Limb (tissue), 2 donors: ENCODE results near the gene CCDC154.

Experiments
- DNase-seq, 2 donors: peaks; one replicate each; pipeline ENCODE4 v3.0.0-alpha.2; 2016; ENCODE audit errors: extremely low spot score in 2 of 2

Gene CCDC154

GRCh38 chr16:1425616-1426370 is 18.6 kb downstream of the CCDC154 start:
- DNase-seq = no peak

DNA sequence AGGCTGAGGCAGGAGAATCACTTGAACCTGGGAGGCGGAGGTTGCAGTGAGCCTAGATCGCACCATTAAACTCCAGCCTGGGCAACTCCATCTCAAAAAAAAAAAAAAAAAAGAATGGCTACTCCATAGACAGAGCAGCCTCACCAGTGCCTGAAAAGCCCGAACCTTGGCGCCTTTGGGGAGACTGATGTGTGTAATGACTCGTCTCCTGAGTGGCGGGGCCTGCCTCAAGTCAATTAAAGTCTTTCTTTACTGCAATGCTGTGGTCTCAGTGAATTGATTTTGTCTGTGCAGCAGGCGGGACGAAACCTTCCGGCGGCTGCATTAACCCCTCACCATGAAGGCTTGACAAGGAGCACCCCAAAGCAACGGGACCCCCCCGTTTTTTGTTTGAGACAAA is 20.3 kb downstream of the CCDC154 start:
- no peak for DNase-seq

GRCh38 chr16:1422076-1422475 is 22.3 kb downstream of the CCDC154 start:
- DNase-seq = no peak

DNA sequence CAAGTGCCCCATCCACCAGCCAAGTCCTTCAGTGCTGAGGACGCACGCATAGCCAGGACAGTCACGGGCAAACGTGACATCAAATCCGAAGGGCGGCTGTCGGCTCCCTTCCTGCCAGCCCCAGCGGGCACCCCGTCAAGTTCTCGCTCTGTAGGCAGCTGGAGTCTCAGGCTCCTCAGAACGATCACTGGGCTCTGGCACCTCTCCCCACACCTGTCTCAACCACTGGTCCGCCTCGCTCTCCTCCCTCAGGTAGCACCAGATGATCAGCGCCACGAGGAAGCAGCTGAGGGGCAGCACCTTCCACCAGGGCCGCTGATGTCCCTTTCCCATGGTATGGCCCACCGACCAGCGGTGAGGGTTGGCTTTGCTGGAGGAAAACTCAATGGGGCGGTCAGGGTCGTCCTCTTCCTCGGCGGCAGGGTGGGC is 24.2 kb downstream of the CCDC154 start:
- no peak for DNase-seq

- DNase-seq = no peak
These were observed 27.8 kb downstream of the CCDC154 start for GRCh38 chr16:1416521-1416941.

DNA sequence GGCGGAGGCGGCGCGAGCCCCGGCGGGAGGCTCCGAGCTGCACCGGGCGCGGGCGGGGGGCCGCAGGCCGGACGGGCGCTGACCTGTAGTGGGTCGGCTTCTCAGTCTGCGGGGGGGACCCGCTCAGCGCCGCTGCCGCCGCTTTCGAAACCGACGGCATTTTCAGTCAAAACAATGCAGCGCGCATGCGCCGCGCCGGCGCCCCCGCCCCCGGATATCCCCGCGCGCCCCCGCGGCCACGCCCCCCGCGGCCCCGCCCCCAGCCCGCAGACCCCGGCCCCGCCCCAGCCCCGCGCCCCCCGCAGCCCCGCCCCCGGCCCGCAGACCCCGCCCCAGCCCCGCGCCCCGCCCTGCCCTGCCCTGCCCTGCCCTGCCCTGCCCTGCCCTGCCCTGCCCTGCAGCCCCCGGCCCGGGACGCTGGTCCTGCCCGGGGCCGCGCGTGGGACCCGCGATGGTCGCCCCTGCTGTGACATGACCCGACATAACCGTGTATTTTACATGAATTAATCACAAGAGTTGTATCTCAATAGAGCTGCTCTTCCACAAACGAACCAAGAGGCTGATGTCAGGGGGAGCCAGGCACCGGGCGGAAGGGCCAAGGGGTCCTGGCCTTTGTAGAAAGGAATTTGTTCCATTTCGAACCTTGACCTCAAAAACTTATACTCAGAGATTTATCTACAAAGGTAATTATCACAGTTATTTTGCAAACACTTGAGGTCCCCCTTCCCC is 29.7 kb downstream of the CCDC154 start, which contains the start of gene UNKL:
UNKL (minus strand) TSS at position 173 of the 729 bp plus-strand sequence; CDS start at position 160, 13 bp downstream.
- peak; percentile 52 to 92 for DNase-seq

DNA sequence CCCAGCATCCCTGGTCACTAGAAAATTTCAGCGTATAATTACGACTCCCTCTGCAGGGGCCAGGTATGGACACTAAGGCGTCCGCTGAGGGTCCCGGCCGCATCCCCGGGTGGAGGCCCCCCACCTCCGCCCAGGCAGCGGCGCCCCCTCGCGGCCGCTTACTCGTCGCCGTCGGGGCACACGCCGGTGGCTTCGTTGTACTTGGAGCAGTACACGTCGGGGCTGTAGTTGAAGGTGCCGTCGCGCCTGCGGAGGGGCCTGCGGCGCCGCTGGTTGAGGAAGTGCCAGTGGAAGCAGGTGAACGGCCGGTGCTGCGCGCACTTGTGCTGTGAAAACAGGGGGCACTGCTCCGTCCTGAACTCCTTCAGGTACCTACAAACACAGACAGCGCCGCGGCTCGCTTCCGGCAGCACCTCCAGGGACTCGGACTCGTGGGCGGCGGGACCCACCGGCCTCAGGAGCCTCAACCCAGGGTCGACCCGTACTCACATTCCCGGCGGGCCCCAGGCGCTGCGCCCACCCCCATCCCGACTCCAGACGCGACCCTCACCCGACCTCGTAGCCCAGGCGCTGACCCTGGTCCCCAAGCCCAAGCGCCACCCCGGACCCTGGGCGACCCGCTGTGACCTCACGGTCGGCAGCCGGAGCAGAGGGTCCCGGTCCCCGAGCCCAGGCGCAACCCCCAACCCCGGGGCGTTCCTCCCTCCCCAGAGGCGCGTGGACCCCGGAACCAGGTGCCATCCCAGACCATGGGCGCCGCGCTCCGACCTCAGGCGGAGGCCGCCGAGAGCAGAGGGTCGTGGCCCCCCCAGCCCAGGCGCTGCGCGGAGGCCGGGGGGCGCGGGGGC is 30.4 kb downstream of the CCDC154 start:
- peak; percentile 30 to 77 for DNase-seq

DNA sequence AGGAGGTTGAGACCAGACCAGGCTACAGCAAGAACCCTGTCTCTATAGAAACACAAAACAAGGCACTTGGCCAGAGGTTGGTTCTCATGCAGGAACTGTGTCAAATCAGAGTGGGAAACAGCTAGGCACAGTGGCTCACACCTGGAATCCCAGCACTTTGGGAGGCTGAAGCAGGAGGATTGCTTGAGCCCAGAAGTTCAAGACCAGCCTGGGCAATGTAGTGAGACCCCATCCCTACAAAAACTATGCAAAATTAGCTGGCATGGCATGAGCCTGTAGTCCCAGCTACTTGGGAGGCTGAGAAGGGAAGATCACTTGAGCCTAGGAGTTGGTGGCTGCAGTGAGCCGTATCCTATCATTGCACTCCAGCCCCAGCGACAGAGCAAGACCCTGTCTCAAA is 31.5 kb downstream of the CCDC154 start:
- no peak for DNase-seq

GRCh38 chr16:1408171-1408837 is 36.1 kb downstream of the CCDC154 start:
- peak; percentile 84 to 97 for DNase-seq

DNA sequence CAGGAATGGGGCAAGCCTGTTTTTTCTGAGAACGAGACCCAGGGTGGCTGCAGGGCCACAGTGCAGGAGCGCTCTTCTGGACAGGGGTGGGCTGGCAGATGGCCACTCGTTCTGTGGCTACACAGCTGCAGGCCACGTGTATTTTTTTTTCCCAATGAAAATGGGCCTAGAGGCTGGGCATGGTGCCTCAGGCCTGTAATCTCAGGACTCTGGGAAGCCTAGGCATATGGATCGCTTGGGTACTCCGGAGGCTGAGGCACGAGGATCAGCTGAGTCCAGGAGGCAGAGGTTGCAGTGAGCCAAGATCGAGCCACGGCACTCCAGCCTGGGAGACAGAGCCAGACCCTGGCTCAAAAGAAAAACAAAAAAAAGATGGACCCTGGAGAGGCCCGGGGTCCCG is 36.6 kb downstream of the CCDC154 start:
- no peak for DNase-seq

- DNase-seq = no peak
These were observed 40.6 kb downstream of the CCDC154 start for GRCh38 chr16:1403733-1404132.

DNA sequence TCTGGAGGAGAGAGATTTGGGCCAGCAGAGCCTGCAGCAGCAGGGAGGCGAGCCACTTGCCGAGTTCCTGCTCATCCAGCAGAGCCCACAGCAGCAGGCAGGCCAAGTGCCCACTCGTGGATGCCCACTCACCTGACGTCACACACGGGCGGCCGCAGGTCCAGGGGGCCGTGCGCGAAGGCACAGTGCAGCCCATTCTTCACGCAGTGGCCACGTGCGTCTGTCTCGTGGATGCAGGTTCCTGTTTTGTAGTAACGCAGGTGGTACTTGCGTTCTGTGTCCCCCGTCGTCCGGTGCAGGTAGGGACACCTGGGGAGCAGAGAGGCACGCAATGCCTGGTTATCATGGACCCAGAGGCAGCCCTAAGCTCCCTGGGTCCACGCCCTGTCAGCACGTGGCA is 41.3 kb downstream of the CCDC154 start:
- no peak for DNase-seq

DNA sequence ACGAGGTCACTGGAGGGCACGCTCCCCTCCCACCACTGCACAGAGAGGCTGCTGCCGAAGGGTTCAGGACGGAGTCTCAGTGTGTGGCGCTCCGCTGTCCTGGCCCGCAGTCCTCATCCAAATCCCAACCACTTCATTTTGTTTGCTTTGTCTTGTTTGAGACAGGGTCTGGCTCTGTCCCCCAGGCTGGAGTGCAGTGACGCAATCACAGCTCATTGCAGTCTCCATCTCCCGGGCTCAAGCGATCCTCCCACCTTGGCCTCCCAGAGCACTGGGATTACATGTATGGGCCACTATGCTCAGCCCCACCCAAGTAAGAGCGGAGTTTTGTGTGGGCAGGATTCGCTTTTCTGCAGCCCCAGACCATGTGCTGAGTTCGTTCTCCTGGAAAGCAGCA is 42.6 kb downstream of the CCDC154 start:
- no peak for DNase-seq

DNA sequence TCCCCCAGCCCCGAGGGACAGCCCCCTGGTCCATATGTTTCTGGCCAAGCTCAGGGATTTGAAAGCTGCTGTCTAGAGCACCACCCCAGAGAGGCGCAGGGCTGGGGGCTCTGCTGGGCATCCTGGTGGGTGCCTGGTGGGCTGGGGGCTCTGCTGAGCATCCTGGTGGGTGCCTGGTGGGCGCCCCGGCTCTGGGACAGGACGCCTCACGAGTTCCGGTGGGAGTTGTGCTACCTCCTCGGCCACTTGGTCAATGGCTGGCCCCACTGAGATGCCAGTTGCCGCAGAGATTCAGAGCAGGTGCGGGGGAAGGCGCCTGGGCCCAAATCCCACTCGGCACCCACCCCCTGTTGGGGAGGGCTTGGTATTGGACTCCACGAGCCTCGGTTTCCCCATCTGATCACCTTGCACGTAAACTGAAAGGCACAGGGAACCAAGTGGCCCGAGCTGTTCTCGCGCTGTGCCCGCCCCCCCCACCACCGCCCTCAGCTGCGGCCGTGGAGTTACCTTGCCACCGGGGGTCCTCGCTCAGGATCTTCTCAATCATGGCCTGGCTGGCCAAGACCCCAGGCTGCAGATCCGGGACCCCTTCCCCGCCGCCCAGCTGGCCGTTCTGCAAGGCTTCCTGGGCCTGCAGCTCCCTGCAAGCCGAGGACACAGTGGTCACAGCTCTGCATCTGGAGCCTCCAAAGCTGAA is 43.1 kb downstream of the CCDC154 start:
- no peak for DNase-seq

- no peak for DNase-seq
These were observed 45.4 kb downstream of the CCDC154 start for GRCh38 chr16:1398826-1399581.

DNA sequence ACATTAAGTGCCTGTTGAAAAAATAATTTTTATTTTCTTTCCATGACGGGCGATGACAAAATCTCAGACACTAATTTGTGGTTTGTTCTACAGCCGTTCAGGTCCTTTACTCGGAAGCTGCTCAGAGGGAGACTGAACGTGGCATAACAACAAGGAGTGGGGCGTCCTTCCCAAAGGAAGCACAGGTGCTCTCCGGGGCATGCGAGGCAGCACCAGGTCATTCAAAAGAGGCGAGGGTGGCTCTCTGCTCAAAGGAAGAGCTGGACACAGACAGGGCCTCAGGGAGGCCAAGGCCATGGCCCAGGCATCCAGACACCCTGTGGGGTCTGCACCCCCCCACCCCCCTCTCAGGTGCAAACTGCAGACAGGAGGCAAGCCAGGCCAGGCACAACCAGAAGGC is 46.0 kb downstream of the CCDC154 start:
- DNase-seq = no peak

- DNase-seq = no peak
These were observed 46.6 kb downstream of the CCDC154 start for GRCh38 chr16:1397779-1398178.

DNA sequence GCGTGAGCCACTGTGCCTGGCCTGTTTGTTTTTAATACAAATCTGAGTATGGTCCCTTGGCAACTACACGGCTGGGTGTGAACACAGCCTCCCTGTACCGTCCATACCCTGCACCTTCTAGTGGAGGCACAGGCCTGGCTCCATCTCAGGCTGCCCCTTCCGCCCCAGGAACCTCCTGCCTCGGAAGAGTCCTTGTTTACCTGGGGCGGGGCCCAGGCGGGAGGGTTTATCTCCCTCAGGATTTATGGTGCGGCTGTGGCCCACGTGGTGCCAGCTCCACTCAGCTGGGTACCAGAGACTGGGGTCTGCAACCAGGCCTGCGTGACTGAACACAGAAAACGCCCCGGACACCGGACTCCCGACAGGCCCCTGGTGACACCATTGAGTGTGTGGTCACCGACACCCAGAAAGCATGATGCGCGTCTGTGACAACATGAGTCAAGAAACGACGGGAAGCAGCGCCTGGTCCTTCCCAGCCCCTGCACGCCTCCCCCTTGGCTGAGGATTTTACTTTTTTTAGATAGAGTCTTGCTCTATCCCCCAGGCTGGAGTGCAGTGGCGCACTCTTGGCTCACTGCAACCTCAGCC is 48.8 kb downstream of the CCDC154 start:
- no peak for DNase-seq

DNA sequence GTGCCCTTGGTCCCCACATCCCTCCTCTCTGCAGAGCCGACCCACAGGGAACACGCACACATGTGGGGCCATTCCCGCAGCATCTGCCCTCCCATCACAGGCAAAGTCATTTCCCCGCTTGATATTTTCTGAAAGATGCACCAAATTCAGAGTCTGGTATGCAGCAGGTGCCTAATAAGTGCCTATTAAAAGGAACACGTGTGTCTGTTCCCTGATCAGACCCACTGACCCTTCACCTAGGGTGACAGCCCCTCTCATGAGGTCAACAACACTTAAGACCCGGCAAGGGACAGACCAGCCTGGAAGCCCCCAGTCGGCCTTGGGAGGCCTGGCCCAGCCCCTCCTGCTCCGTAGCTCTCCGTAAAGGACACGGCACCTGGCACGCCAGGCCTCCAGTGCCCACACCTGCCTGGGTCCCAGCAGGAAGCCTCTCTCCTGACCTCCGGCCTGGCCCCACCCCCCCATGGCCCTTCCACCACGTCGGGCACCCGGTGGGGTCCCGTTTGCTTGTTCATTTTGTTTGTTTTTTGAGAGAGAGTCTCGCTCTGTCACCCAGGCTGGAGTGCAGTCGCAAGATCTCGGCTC is 49.9 kb downstream of the CCDC154 start:
- no peak for DNase-seq
